Esophagus squamous epithelium (tissue), 4 donors: ENCODE data around the gene GRIK3.

Experiments used
- CTCF ChIP-seq, 6 experiments: fragments of 450-650 bp in 4 of 6; fragments of 200-600 bp in 2 of 6; sonication (generic) in 2 of 6; IDR thresholded peaks; one replicate each; pipeline ENCODE4 v1.5.1; 2016 to 2019; ENCODE audit warnings: antibody characterized with exemption in 6 of 6, mild to moderate bottlenecking in 4 of 6, moderate library complexity in 4 of 6
- POLR2A ChIP-seq, 4 donors: fragments of 450-650 bp; IDR thresholded peaks; one replicate each; pipeline ENCODE4 v1.6.1; 2017; ENCODE audit warnings: antibody characterized with exemption in 4 of 4, mild to moderate bottlenecking in 4 of 4, moderate library complexity in 3 of 4

GRCh38 chr1:36913016-36913415 is 121.3 kb downstream of the GRIK3 start:
- no peak for TF ChIP-seq CTCF (IDR thresholded peaks at IDR 0.05)
- TF ChIP-seq POLR2A (IDR thresholded peaks at IDR 0.05) = no peak
